H1 (cell line): ENCODE results near the gene GPC3. TPM values are rescaled to one million over a fixed set of nuclear protein-coding genes. Genes with fewer than 3 reads are reported as not detected.

ENCODE experiments used
- CTCF ChIA-PET: fragments of 300-600 bp; sonication (Branson Sonifier 250); formaldehyde crosslinking; loops from one replicate; lab custom pipeline; 2021; ENCODE audit not compliant: partially characterized antibody; lab: Charles Lee
- POLR2A ChIA-PET: fragments of 300-600 bp; sonication (Branson Sonifier 250); formaldehyde crosslinking; loops from one replicate; lab custom pipeline; 2021; ENCODE audit warnings: inconsistent platforms; ENCODE audit not compliant: partially characterized antibody; lab: Charles Lee
- DNase-seq, 2 experiments: peaks; one replicate each; pipeline versions ENCODE4 v3.0.0 to v3.0.0-alpha.2; 2010 to 2022; ENCODE audit warnings: low spot score in 2 of 2, low read depth in 1 of 2, mixed read lengths in 1 of 2
- FAIRE-seq: peaks from 2 replicates; lab custom pipeline; 2011; peaks lifted over from hg19 to GRCh38; lab: Jason Lieb, UNC
- H2AFZ ChIP-seq: 2 replicates; pipeline ENCODE4 v1.8.1; 2012; ENCODE audit warnings: low read length, inconsistent platforms
- H2AK5ac ChIP-seq: 2 replicates; pipeline ENCODE4 v1.6.1; 2013; ENCODE audit warnings: low read depth, low read length
- H2BK120ac ChIP-seq: replicated peaks from 2 replicates; pipeline ENCODE3; 2013; ENCODE audit warnings: low read depth, low read length, inconsistent platforms
- H2BK12ac ChIP-seq: 2 replicates; pipeline ENCODE4 v1.6.1; 2013; ENCODE audit warnings: low read depth, low read length
- H2BK15ac ChIP-seq: 2 replicates; pipeline ENCODE4 v1.6.1; 2013; ENCODE audit warnings: low read length
- H2BK20ac ChIP-seq: 2 replicates; pipeline ENCODE4 v1.6.1; 2013; ENCODE audit warnings: low read length
- H2BK5ac ChIP-seq: 2 replicates; pipeline ENCODE4 v1.6.1; 2013; ENCODE audit warnings: low read depth, low read length
- H3K14ac ChIP-seq: 2 replicates; pipeline ENCODE4 v1.6.1; 2013; ENCODE audit warnings: inconsistent platforms; ENCODE audit not compliant: insufficient read length
- H3K18ac ChIP-seq: 2 replicates; pipeline ENCODE4 v1.6.1; 2013; ENCODE audit warnings: low read length; ENCODE audit errors: extremely low read depth
- H3K23ac ChIP-seq: 2 replicates; pipeline ENCODE4 v1.6.1; 2013; ENCODE audit warnings: inconsistent platforms; ENCODE audit not compliant: insufficient read length
- H3K23me2 ChIP-seq: 2 replicates; pipeline ENCODE4 v1.6.1; 2013; ENCODE audit warnings: low read depth, low read length
- H3K27ac ChIP-seq: 2 replicates; pipeline ENCODE4 v1.6.1; 2011; ENCODE audit warnings: low read depth, low read length, inconsistent platforms
- H3K27me3 ChIP-seq, 4 experiments: replicated peaks in 1 of 4; 1 replicate in 1 of 4; 2 replicates in 3 of 4; pipeline versions ENCODE4 v1.6.1 to v1.8.1; 2011 to 2013; ENCODE audit warnings: low read length in 3 of 4, mild to moderate bottlenecking in 3 of 4, inconsistent platforms in 2 of 4, mixed read lengths in 2 of 4, moderate library complexity in 1 of 4; ENCODE audit not compliant: control insufficient read depth in 3 of 4, insufficient read depth in 3 of 4; ENCODE audit errors: extremely low read depth in 1 of 4
- H3K36me3 ChIP-seq, 4 experiments: 2 replicates each; pipeline versions ENCODE4 v1.6.1 to v1.8.1; 2011 to 2013; ENCODE audit warnings: mild to moderate bottlenecking in 4 of 4, low read length in 3 of 4, moderate library complexity in 2 of 4, control low read depth in 1 of 4, inconsistent platforms in 1 of 4; ENCODE audit not compliant: insufficient read depth in 4 of 4, control insufficient read depth in 2 of 4
- H3K4ac ChIP-seq: replicated peaks from 2 replicates; pipeline ENCODE3; 2013; ENCODE audit warnings: low read length, low read depth, mixed read lengths, inconsistent platforms; ENCODE audit not compliant: insufficient read length
- H3K4me1 ChIP-seq, 4 experiments: replicated peaks in 1 of 4; 1 replicate in 1 of 4; 2 replicates in 3 of 4; pipeline versions ENCODE4 v1.6.1 to v1.8.1; 2011 to 2013; ENCODE audit warnings: low read length in 3 of 4, inconsistent platforms in 2 of 4, mixed read lengths in 1 of 4; ENCODE audit not compliant: insufficient read depth in 4 of 4, control insufficient read depth in 3 of 4
- H3K4me2 ChIP-seq, 2 experiments: 2 replicates each; pipeline versions ENCODE4 v1.6.1 to v1.8.1; 2011 to 2013; ENCODE audit warnings: low read depth in 2 of 2, low read length in 2 of 2, control low read depth in 1 of 2, inconsistent platforms in 1 of 2, mild to moderate bottlenecking in 1 of 2; ENCODE audit not compliant: insufficient read depth in 1 of 2
- H3K4me3 ChIP-seq, 4 experiments: fragments of 200-600, 300-600 bp in 1 of 4; sonication (generic), shearing (Covaris generic), sonication (Bioruptor Twin) in 1 of 4; 2 replicates each; pipeline versions ENCODE4 v1.5.1 to v1.8.1; 2011 to 2016; ENCODE audit warnings: low read length in 4 of 4, low read depth in 3 of 4, control low read depth in 2 of 4, inconsistent platforms in 2 of 4, mild to moderate bottlenecking in 2 of 4, mixed read lengths in 1 of 4, moderate library complexity in 1 of 4; ENCODE audit not compliant: insufficient read depth in 2 of 4; ENCODE audit errors: extremely low read depth in 1 of 4
- H3K56ac ChIP-seq: replicated peaks from 2 replicates; pipeline ENCODE3; 2013; ENCODE audit warnings: low read depth, mild to moderate bottlenecking, mixed read lengths, low read length, inconsistent platforms; ENCODE audit not compliant: insufficient read length
- H3K79me1 ChIP-seq: 2 replicates; pipeline ENCODE4 v1.6.1; 2013; ENCODE audit warnings: low read depth, low read length, control low read depth
- H3K79me2 ChIP-seq, 2 experiments: 2 replicates each; pipeline versions ENCODE4 v1.6.1 to v1.8.1; 2012 to 2013; ENCODE audit warnings: low read length in 2 of 2, mild to moderate bottlenecking in 2 of 2, inconsistent platforms in 1 of 2; ENCODE audit not compliant: insufficient read depth in 2 of 2, control insufficient read depth in 1 of 2
- H3K9ac ChIP-seq, 4 experiments: replicated peaks in 1 of 4; 1 replicate in 1 of 4; 2 replicates in 3 of 4; pipeline versions ENCODE4 v1.6.1 to v1.8.1; 2011 to 2013; ENCODE audit warnings: low read depth in 3 of 4, low read length in 3 of 4, control low read depth in 2 of 4, mild to moderate bottlenecking in 2 of 4, moderate library complexity in 2 of 4, inconsistent platforms in 1 of 4; ENCODE audit errors: extremely low read depth in 1 of 4
- H3K9me3 ChIP-seq, 2 experiments: 2 replicates each; pipeline versions ENCODE4 v1.6.1 to v1.8.1; 2012 to 2013; ENCODE audit warnings: mild to moderate bottlenecking in 2 of 2, moderate library complexity in 2 of 2, control low read depth in 1 of 2, inconsistent platforms in 1 of 2, low read depth in 1 of 2, low read length in 1 of 2, mixed read lengths in 1 of 2; ENCODE audit not compliant: insufficient read depth in 2 of 2
- H4K20me1 ChIP-seq, 2 experiments: replicated peaks in 1 of 2; 2 replicates each; pipeline versions ENCODE3 to v1.8.1; 2011 to 2013; ENCODE audit warnings: inconsistent platforms in 2 of 2, low read length in 2 of 2, mild to moderate bottlenecking in 1 of 2; ENCODE audit not compliant: insufficient read depth in 2 of 2, control insufficient read depth in 1 of 2
- H4K5ac ChIP-seq: 2 replicates; pipeline ENCODE4 v1.6.1; 2013; ENCODE audit warnings: low read length, low read depth, mixed read lengths, inconsistent platforms; ENCODE audit not compliant: insufficient read length
- H4K8ac ChIP-seq: 2 replicates; pipeline ENCODE4 v1.8.0; 2013; ENCODE audit warnings: mild to moderate bottlenecking, moderate library complexity, low read length, inconsistent platforms; ENCODE audit not compliant: insufficient read depth; ENCODE audit errors: extremely low read depth
- H4K91ac ChIP-seq: replicated peaks from 2 replicates; pipeline ENCODE3; 2013; ENCODE audit warnings: low read length, mixed read lengths, inconsistent platforms; ENCODE audit not compliant: insufficient read length
- CHD2 ChIP-seq: IDR thresholded peaks from 2 replicates; pipeline ENCODE4 v1.6.1; 2012; ENCODE audit warnings: low read length, improper control_type of control experiment
- GABPA ChIP-seq: IDR thresholded peaks from 2 replicates; pipeline ENCODE4 v1.6.1; 2011; ENCODE audit warnings: mild to moderate bottlenecking, low read length, moderate library complexity, borderline replicate concordance; ENCODE audit not compliant: insufficient read depth
- HDAC2 ChIP-seq, 2 experiments: fragments of 300-600 bp in 1 of 2; sonication (generic) in 1 of 2; IDR thresholded peaks; 2 replicates each; pipeline ENCODE4 v1.6.1; 2011 to 2012; ENCODE audit warnings: low read depth in 2 of 2, low read length in 2 of 2, mild to moderate bottlenecking in 2 of 2, moderate library complexity in 2 of 2, borderline replicate concordance in 1 of 2, inconsistent platforms in 1 of 2
- JUND ChIP-seq: IDR thresholded peaks from 2 replicates; pipeline ENCODE4 v1.6.1; 2011; ENCODE audit warnings: mild to moderate bottlenecking, improper control_type of control experiment, low read length
- SAP30 ChIP-seq: fragments of 300-600 bp; sonication (generic); IDR thresholded peaks from 2 replicates; pipeline ENCODE4 v1.7.1; 2012; ENCODE audit warnings: low read length, moderate library complexity, mild to moderate bottlenecking, inconsistent platforms; ENCODE audit not compliant: insufficient read depth, insufficient replicate concordance
- WGBS, 2 experiments: shearing (Covaris generic) in 1 of 2; methylation state at CpG; one replicate each; pipeline versions ENCODE4 v1.1.6 to v1.1.7; 2013 to 2015; ENCODE audit warnings: low lambda C conversion rate in 2 of 2, mixed read lengths in 2 of 2, inconsistent platforms in 1 of 2, low coverage in 1 of 2, missing lambda C conversion rate in 1 of 2; ENCODE audit not compliant: insufficient replicate concordance in 2 of 2, insufficient coverage in 1 of 2, insufficient read length in 1 of 2; ENCODE audit errors: extremely low coverage in 1 of 2, missing lambda C conversion rate in 1 of 2; 5-methylcytosine and 5-hydroxymethylcytosine counted together
- polyA plus RNA-seq, 7 experiments: library from polyadenylated mRNA; depleted of rRNA in 3 of 7; stranded (reverse) in 5 of 7; unstranded in 2 of 7; fragments of >200 nt in 5 of 7; fragments of 200-250 nt in 2 of 7; gene quantifications; 1 replicate in 5 of 7; 2 replicates in 1 of 7; 4 replicates in 1 of 7; pipeline versions ENCODE4 v1.2.1 to v1.2.3, GENCODE V29; 2011 to 2013; ENCODE audit warnings: missing spikeins in 2 of 7, mixed read lengths in 2 of 7
- total RNA-seq: library from RNA; stranded (reverse); fragmentation: NEBNext Ultra II Directional; extraction: Animal tissue kit (Norgen Biotek cat#: 25700); gene quantifications from 2 replicates; pipeline ENCODE4 v1.2.1, GENCODE V29; 2021

Gene GPC3
- total and polyA plus RNA-seq, 2 of the 8 experiments (the other 6 are each of a cell fraction or from before 2014, with no cell fraction given), result 64.8 to 71.9 TPM

DNA sequence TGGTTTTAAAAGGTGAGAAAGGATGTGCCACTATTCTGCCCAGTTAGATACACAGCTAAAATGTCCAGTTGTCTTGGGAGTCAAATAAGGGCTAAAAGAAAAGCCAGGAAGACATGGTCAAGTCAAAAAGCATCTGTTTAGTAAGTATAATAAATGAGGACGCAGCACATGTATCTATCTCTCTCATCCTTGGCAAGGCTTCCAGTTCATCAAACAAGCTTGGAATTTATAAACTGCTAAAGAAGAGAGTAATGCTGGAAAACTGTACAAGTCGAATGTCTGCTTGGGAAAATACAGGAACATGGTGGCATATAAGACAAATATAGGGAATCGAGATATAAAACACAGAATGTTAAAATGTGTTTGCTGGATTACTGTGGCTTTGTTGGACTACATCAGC is 106.7 kb downstream of the GPC3 start:
- POLR2A ChIA-PET, result interaction anchor here (0.7 kb wide), 1 partner anchor 11 kb away, joined by 3 read pairs; no protein-coding TSS in a partner anchor
- Histone ChIP-seq H3K27me3 (no peaks in the 10 kb centered on the region), H3K9me3 (no peaks in the 10 kb centered on the region), H4K8ac (no peak overlapping the region), H3K23ac (no peak overlapping the region), H3K36me3 (no peaks in the 10 kb centered on the region), H3K56ac (no peak overlapping the region), H3K4ac (no peak overlapping the region), H2BK12ac (no peak overlapping the region), H3K23me2 (no peaks in the 10 kb centered on the region), H2AFZ (no peak overlapping the region), H3K14ac (no peak overlapping the region), H3K4me3 (no peak overlapping the region), H2BK20ac (no peak overlapping the region), H3K4me1 (peaks cover 0 to 8% (median 2%) of the 10 kb centered on the region in 4 experiments; a peak in 3 of 7 replicates), H2BK120ac (no peak overlapping the region), H3K27ac (no peak overlapping the region), H3K79me1 (no peaks in the 10 kb centered on the region), H4K5ac (no peak overlapping the region), H2BK15ac (no peak overlapping the region), H4K91ac (no peak overlapping the region), H3K18ac (no peak overlapping the region), H3K4me2 (no peak overlapping the region), H3K79me2 (no peaks in the 10 kb centered on the region), H3K9ac (no peak overlapping the region), H2BK5ac (no peak overlapping the region), H4K20me1 (no peaks in the 10 kb centered on the region), H2AK5ac (no peak overlapping the region)
- DNase-seq, result no peak
- FAIRE-seq, result no peak
- CTCF ChIA-PET, result no interaction called here
- WGBS, 2 experiments, result 87% methylated on average over 3 of the region's 3 CpGs; no CpG with 5 or more reads in 1 of the 2 experiments
- TF ChIP-seq JUND (no peak), CHD2 (no peak), HDAC2 (IDR thresholded peaks at IDR 0.05; ENCODE audit: borderline replicate concordance in 1 of 2, low read depth in 2 of 2, low read length in 2 of 2) (no peak), GABPA (no peak), SAP30 (no peak)
